Endothelial cell of umbilical vein (primary cell): ENCODE measurements around the gene DNAI1. TPM values are rescaled to one million over a fixed set of nuclear protein-coding genes. Genes with fewer than 3 reads are reported as not detected.

Experiments used
- BruUV-seq: library from RNA; stranded (reverse); fragments of 400-500 nt; replicated peaks from 2 replicates; lab custom pipeline; 2021; lab: Mats Ljungman, UMichigan
- CTCF ChIA-PET: fragments of 300-600, 350-600 bp; sonication (Branson Sonifier 250); formaldehyde crosslinking; loops from one replicate; lab custom pipeline; 2021; ENCODE audit warnings: antibody characterized with exemption, inconsistent platforms; lab: Charles Lee
- POLR2A ChIA-PET: fragments of 300-600, 350-600 bp; sonication (Branson Sonifier 250); formaldehyde crosslinking; loops from one replicate; lab custom pipeline; 2021; ENCODE audit warnings: antibody characterized with exemption, inconsistent platforms; lab: Charles Lee
- DNase-seq: peaks from one replicate; pipeline ENCODE4 v3.0.0-alpha.2; 2011; ENCODE audit warnings: low read depth, low spot score
- FAIRE-seq: peaks from 2 replicates; lab custom pipeline; 2011; peaks lifted over from hg19 to GRCh38; lab: Jason Lieb, UNC
- H2AFZ ChIP-seq: 2 replicates; pipeline ENCODE4 v1.6.0; 2012; ENCODE audit warnings: low read depth, low read length, control low read depth, inconsistent platforms
- H3K27ac ChIP-seq: 2 replicates; pipeline ENCODE4 v1.5.1; 2011; ENCODE audit warnings: low read depth, mild to moderate bottlenecking, control low read depth, low read length, moderate library complexity; ENCODE audit not compliant: insufficient read depth
- H3K27me3 ChIP-seq, 2 experiments: 2 replicates each; pipeline versions ENCODE4 v1.6.0 to v1.6.1; 2011; ENCODE audit warnings: low read length in 2 of 2, mixed read lengths in 1 of 2; ENCODE audit not compliant: control insufficient read depth in 2 of 2, insufficient read depth in 2 of 2
- H3K36me3 ChIP-seq, 2 experiments: 2 replicates in 1 of 2; 3 replicates in 1 of 2; pipeline ENCODE4 v1.5.1; 2011; ENCODE audit warnings: low read length in 2 of 2, mild to moderate bottlenecking in 1 of 2, moderate library complexity in 1 of 2; ENCODE audit not compliant: control insufficient read depth in 2 of 2, insufficient read depth in 2 of 2; ENCODE audit errors: extremely low read depth in 1 of 2
- H3K4me1 ChIP-seq: 3 replicates; pipeline ENCODE4 v1.5.1; 2011; ENCODE audit warnings: mild to moderate bottlenecking, low read length; ENCODE audit not compliant: control insufficient read depth, insufficient read depth; ENCODE audit errors: extremely low read depth
- H3K4me2 ChIP-seq: 2 replicates; pipeline ENCODE4 v1.6.1; 2011; ENCODE audit warnings: low read length, control low read depth, mixed read lengths; ENCODE audit not compliant: insufficient read depth
- H3K4me3 ChIP-seq, 3 experiments: fragments of 200-600 bp in 1 of 3; sonication (generic), shearing (Covaris generic) in 1 of 3; replicated peaks in 1 of 3; 2 replicates each; pipeline ENCODE4 v1.5.1; 2011 to 2016; ENCODE audit warnings: control low read depth in 3 of 3, low read length in 3 of 3, mild to moderate bottlenecking in 2 of 3, inconsistent platforms in 1 of 3, low read depth in 1 of 3, moderate library complexity in 1 of 3; ENCODE audit not compliant: insufficient read depth in 1 of 3
- H3K79me2 ChIP-seq: 2 replicates; pipeline ENCODE4 v1.6.0; 2012; ENCODE audit warnings: low read length, inconsistent platforms; ENCODE audit not compliant: control insufficient read depth, insufficient read depth
- H3K9ac ChIP-seq: replicated peaks from 2 replicates; pipeline ENCODE3; 2011; ENCODE audit warnings: low read length, control low read depth; ENCODE audit not compliant: insufficient read depth; ENCODE audit errors: extremely low read depth
- H3K9me1 ChIP-seq: replicated peaks from 3 replicates; pipeline ENCODE4 v1.6.0; 2011; ENCODE audit warnings: mild to moderate bottlenecking, low read length; ENCODE audit not compliant: control insufficient read depth, insufficient read depth; ENCODE audit errors: extremely low read depth
- H3K9me3 ChIP-seq: replicated peaks from 2 replicates; pipeline ENCODE4 v1.5.1; 2012; ENCODE audit warnings: low read length, inconsistent platforms; ENCODE audit not compliant: control insufficient read depth, insufficient read depth
- H4K20me1 ChIP-seq: replicated peaks from 2 replicates; pipeline ENCODE3; 2011; ENCODE audit warnings: mild to moderate bottlenecking, low read length; ENCODE audit not compliant: control insufficient read depth, insufficient read depth; ENCODE audit errors: extremely low read depth
- EZH2 ChIP-seq: IDR thresholded peaks from 2 replicates; pipeline ENCODE4 v1.6.1; 2012; ENCODE audit warnings: borderline replicate concordance, low read depth, mild to moderate bottlenecking, moderate library complexity, low read length, inconsistent platforms; ENCODE audit not compliant: severe bottlenecking
- FOS ChIP-seq: IDR thresholded peaks from 2 replicates; pipeline ENCODE4 v1.6.1; 2011; ENCODE audit warnings: mild to moderate bottlenecking, low read length, moderate library complexity, borderline replicate concordance; ENCODE audit not compliant: insufficient read depth
- GATA2 ChIP-seq: IDR thresholded peaks from 2 replicates; pipeline ENCODE4 v1.7.0; 2011; ENCODE audit warnings: low read depth, mild to moderate bottlenecking, moderate library complexity, mixed read lengths, low read length; ENCODE audit not compliant: insufficient read length, insufficient read depth
- JUN ChIP-seq: IDR thresholded peaks from 2 replicates; pipeline ENCODE4 v1.6.1; 2011; ENCODE audit warnings: borderline replicate concordance, low read depth; ENCODE audit not compliant: insufficient read length, insufficient read depth
- MYC ChIP-seq: IDR thresholded peaks from one replicate; pipeline ENCODE4 v1.6.1; 2011; ENCODE audit warnings: mild to moderate bottlenecking, low read depth, low read length
- POLR2A ChIP-seq: IDR thresholded peaks from 2 replicates; pipeline ENCODE4 v1.6.1; 2012; ENCODE audit warnings: low read depth, mild to moderate bottlenecking, control low read depth, low read length
- POLR2AphosphoS5 ChIP-seq: IDR thresholded peaks from 2 replicates; pipeline ENCODE4 v1.6.1; 2012; ENCODE audit warnings: low read depth, mild to moderate bottlenecking, control low read depth, low read length, moderate library complexity; ENCODE audit not compliant: insufficient read depth
- dilution Hi-C: fragments of 300-500 bp; cut with MboI; formaldehyde crosslinking; loops from one replicate; pipeline ENCODE4 v1.15.0; 2019; ENCODE audit warnings: low sequenced_read_pairs; ENCODE audit not compliant: extremely low pct_ligation_motif_present
- intact Hi-C: fragments of 100-400 bp; cut with micrococcal nuclease; formaldehyde crosslinking; loops from one replicate; pipeline ENCODE4 v1.10.0; 2022
- polyA plus RNA-seq, 4 experiments: library from polyadenylated mRNA; depleted of rRNA in 3 of 4; stranded (reverse) in 3 of 4; unstranded in 1 of 4; fragments of >200 nt; gene quantifications; 2 replicates each; pipeline versions ENCODE4 v1.2.1 to v1.2.3, GENCODE V29; 2011 to 2012; ENCODE audit warnings: missing spikeins in 1 of 4
- total RNA-seq: library from RNA; stranded (reverse); gene quantifications from 2 replicates; pipeline ENCODE4 v1.2.3, GENCODE V29; 2021
- TF ChIP-seq, protein P1 (sequence below): IDR thresholded peaks from 2 replicates; pipeline ENCODE4 v1.6.1; 2011; ENCODE audit not compliant: insufficient read depth, insufficient read length
- TF ChIP-seq, protein P2 (sequence below), 2 donors: IDR thresholded peaks; 1 replicate in 1 of 2; 2 replicates in 1 of 2; pipeline ENCODE4 v1.5.1; 2011; ENCODE audit warnings: low read length in 2 of 2, mild to moderate bottlenecking in 2 of 2, moderate library complexity in 2 of 2, control low read depth in 1 of 2, inconsistent platforms in 1 of 2, low read depth in 1 of 2; ENCODE audit not compliant: insufficient read depth in 1 of 2; ENCODE audit errors: extremely low read depth in 1 of 2

DNAI1 gene
- total and polyA plus RNA-seq, 2 donors (not counting 3 experiments of a cell fraction or from before 2014, with no cell fraction given) = not detected

DNA sequence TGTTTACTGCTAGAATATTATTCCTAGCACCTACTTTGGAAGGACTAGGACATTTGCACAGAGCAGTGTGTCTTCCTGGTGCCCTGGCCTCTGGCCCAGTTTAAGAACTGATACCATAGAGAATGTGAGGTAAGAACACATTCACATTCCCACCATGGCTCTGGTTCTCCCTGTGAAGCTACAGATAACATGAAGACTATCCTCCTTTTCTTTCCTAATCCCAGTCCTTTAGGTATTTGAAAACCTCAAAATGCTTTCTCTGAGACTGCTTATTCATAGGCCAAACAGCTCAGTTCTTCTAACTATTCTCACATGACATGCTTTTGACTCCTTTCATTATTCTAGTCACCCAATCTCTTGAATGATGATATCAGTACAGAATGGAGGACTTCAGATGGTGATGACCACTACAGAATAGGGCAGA, 12.1 kb upstream of the DNAI1 start:
- TF ChIP-seq MYC = no peak
- no peak for TF ChIP-seq EZH2
- TF ChIP-seq GATA2 = no peak
- no peak for TF ChIP-seq POLR2AphosphoS5
- TF ChIP-seq POLR2A = no peak
- TF ChIP-seq, protein P1, sequence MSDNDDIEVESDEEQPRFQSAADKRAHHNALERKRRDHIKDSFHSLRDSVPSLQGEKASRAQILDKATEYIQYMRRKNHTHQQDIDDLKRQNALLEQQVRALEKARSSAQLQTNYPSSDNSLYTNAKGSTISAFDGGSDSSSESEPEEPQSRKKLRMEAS = no peak
- TF ChIP-seq FOS = no peak
- TF ChIP-seq JUN = no peak
- TF ChIP-seq, protein P2, sequence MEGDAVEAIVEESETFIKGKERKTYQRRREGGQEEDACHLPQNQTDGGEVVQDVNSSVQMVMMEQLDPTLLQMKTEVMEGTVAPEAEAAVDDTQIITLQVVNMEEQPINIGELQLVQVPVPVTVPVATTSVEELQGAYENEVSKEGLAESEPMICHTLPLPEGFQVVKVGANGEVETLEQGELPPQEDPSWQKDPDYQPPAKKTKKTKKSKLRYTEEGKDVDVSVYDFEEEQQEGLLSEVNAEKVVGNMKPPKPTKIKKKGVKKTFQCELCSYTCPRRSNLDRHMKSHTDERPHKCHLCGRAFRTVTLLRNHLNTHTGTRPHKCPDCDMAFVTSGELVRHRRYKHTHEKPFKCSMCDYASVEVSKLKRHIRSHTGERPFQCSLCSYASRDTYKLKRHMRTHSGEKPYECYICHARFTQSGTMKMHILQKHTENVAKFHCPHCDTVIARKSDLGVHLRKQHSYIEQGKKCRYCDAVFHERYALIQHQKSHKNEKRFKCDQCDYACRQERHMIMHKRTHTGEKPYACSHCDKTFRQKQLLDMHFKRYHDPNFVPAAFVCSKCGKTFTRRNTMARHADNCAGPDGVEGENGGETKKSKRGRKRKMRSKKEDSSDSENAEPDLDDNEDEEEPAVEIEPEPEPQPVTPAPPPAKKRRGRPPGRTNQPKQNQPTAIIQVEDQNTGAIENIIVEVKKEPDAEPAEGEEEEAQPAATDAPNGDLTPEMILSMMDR (IDR thresholded peaks at IDR 0.05; ENCODE audit: extremely low read depth in 1 of 2, insufficient read depth in 1 of 2, low read depth in 1 of 2, low read length in 2 of 2) = no peak
- Histone ChIP-seq H3K9me3 (no peaks in the 10 kb centered on the region), H3K4me1 (peaks cover 26% of the 10 kb centered on the region), H3K79me2 (peaks cover 29% of the 10 kb centered on the region), H3K27me3 (no peaks in the 10 kb centered on the region), H3K27ac (no peak overlapping the region), H3K4me2 (no peak overlapping the region), H2AFZ (no peak overlapping the region), H4K20me1 (no peaks in the 10 kb centered on the region), H3K9me1 (no peaks in the 10 kb centered on the region), H3K36me3 (no peaks in the 10 kb centered on the region), H3K4me3 (no peak overlapping the region), H3K9ac (no peak overlapping the region)
- POLR2A ChIA-PET = no interaction called here
- no peak for FAIRE-seq
- CTCF ChIA-PET = interaction anchor here (1.2 to 4.9 kb wide), 3 partner anchors 9 to 43 kb away, joined by 3 to 37 read pairs (median 6); partner anchors contain the start of genes DNAI1 and FAM219A
- DNase-seq = no peak
- intact Hi-C loops = no loop called here
- no TSS peak for BruUV-seq
- dilution Hi-C loops = no loop called here
